Effector memory CD8-positive, alpha-beta T cell (primary cell): ENCODE results near the gene MIEF2.
"Not testable (repeated sequence)": the region's sequence is repeated elsewhere in the genome, so short reads cannot be mapped to it uniquely, and the experiment has no call there.

Experiments
- ATAC-seq: fragments of 150-1000 bp; cut with Tn5 transposase; replicated peaks from 2 replicates; pipeline ENCODE4 v1.10.0; 2021; ENCODE audit warnings: mild to moderate bottlenecking, moderate library complexity
- DNase-seq, 3 experiments: peaks; one replicate each; pipeline ENCODE4 v3.0.0; 2021
- H3K27ac Mint-ChIP-seq, 2 donors: one replicate each; pipeline ENCODE4 v1.8.0; 2022; ENCODE audit warnings: mild to moderate bottlenecking in 2 of 2, mixed read lengths in 2 of 2, moderate library complexity in 2 of 2
- H3K27me3 Mint-ChIP-seq, 2 donors: one replicate each; pipeline ENCODE4 v1.8.0; 2022; ENCODE audit warnings: mixed read lengths in 2 of 2
- H3K36me3 Mint-ChIP-seq: one replicate; pipeline ENCODE4 v1.8.0; 2022; ENCODE audit warnings: mild to moderate bottlenecking, moderate library complexity, mixed read lengths; ENCODE audit not compliant: insufficient read depth
- H3K4me1 Mint-ChIP-seq, 2 donors: one replicate each; pipeline ENCODE4 v1.8.0; 2022; ENCODE audit warnings: low read depth in 2 of 2, mixed read lengths in 2 of 2
- H3K4me3 Mint-ChIP-seq, 2 donors: one replicate each; pipeline ENCODE4 v1.8.0; 2022; ENCODE audit warnings: mild to moderate bottlenecking in 2 of 2, mixed read lengths in 2 of 2, moderate library complexity in 2 of 2
- H3K9me3 Mint-ChIP-seq, 2 donors: one replicate each; pipeline ENCODE4 v1.8.0; 2022; ENCODE audit warnings: mixed read lengths in 2 of 2

The MIEF2 gene

DNA sequence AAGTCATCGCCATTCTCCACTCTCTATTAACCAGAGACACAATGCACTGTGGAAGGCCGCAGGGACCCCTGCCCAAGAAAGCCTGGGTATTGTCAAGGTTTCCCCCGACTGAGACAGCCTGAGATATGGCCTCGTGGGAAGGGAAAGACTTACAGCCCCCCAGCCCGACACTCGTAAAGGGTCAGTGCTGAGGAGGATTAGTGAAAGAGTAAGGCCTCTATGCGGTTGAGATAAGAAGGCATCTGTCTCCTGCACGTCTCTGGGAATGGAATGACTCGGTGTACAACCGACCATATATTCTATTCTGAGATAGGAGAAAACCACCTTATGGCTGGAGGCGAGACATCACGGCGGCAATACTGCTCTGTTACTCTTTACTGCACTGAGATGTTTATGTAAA is 42.7 kb downstream of the MIEF2 start:
- not testable (repeated sequence) for H3K9me3 Mint-ChIP-seq, H3K27me3 Mint-ChIP-seq, ATAC-seq, DNase-seq, H3K4me1 Mint-ChIP-seq, H3K4me3 Mint-ChIP-seq
- peak overlapping the region in 1 of 2 donors; percentile 86 for H3K27ac Mint-ChIP-seq
- peaks cover 70% of the 10 kb centered on the region for H3K36me3 Mint-ChIP-seq

DNA sequence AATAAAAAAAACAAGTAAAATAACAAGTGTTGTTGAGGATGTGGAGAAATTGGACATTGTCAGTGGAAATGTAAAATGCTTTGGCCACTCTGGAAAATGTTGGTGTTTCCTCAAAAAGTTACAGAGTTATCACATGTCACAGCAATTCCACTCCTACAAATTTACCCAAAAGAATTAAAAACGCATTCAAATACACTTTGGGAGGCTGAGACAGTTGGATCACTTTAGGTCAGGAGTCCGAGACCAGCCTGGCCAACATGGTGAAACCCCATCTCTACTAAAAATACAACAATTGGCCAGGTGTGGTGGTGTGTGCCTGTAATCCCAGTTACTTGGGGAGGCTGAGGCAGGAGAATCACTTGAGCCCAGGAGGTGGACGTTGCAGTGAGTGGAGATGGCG is 48.7 kb downstream of the MIEF2 start:
- Mint-ChIP-seq H3K4me1 (peaks cover 15 to 27% of the 10 kb centered on the region in 2 donors), H3K27ac (no peak overlapping the region), H3K4me3 (no peak overlapping the region), H3K9me3 (no peaks in the 10 kb centered on the region), H3K27me3 (no peaks in the 10 kb centered on the region), H3K36me3 (peaks cover 44% of the 10 kb centered on the region)
- ATAC-seq (no peak), DNase-seq (no peak)

GRCh38 chr17:18314059-18314730 is 53.7 kb downstream of the MIEF2 start:
- H3K4me1 Mint-ChIP-seq: peaks cover 46 to 61% of the 10 kb centered on the region in 2 donors
- peak overlapping the region; percentile 95 for H3K27ac Mint-ChIP-seq
- peak overlapping the region; percentile 88 to 98 for H3K4me3 Mint-ChIP-seq
- peak; percentile 6 for ATAC-seq
- no peaks in the 10 kb centered on the region for H3K27me3 Mint-ChIP-seq
- no peaks in the 10 kb centered on the region for H3K9me3 Mint-ChIP-seq
- peaks cover 46% of the 10 kb centered on the region for H3K36me3 Mint-ChIP-seq
- DNase-seq: no peak

DNA sequence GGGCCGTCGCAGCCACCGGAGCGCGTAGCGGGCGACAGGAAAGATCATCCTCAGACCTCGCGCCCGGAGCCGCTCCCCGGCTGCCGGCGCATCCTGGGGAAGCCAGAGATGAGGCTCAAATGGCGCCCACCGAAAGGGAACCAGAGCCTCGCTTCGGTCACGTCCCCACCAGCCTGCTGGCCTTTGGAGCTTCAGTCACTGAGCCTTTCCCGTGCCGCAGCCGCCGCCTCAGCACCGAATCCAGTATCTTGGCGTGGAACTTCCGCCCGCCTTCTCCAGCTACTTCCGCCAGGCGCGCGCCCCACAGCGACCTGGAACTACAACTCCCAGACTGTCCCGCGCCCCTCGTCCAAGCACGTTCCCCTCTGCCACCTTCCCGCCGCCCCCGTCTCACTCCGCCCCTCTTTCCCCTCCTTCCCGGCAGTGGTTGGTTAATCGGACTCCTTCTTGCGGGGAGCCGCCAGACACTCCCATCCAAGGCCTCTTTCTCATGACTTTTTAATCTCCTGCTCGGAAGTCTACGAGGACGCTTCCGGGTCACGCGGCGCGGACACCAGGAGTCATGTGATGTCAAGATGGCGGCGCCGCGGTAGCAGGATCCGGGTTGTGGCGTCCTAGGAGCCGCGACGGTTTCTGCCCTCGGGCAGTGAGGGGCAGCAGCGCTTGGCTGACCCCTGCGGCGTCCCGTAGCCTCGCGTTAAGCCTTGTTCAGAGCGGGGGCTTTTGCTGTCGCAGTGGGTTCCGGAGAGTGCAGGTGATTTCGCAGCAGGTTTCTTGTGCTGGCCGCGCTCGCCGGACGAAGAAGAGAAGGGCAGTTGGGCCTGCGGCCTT is 54.5 kb downstream of the MIEF2 start, which contains the start of the genes SMCR8 and TOP3A:
TSS of gene SMCR8 (plus strand) at position 563 of the 831 bp plus-strand sequence. CDS start 497 bp downstream, outside the sequence.
TSS of gene TOP3A (minus strand) at position 264 of the 831 bp plus-strand sequence. CDS start at position 48, 216 bp downstream.
- DNase-seq (peak; percentile 93 to 96 (median 95)), ATAC-seq (peak; percentile 90)
- peak within 1 kb of the TSS; percentile 95 for H3K27ac Mint-ChIP-seq
- no peaks in the 10 kb centered on the region for H3K9me3 Mint-ChIP-seq
- no peaks in the 10 kb centered on the region for H3K27me3 Mint-ChIP-seq
- H3K4me3 Mint-ChIP-seq: peak within 1 kb of the TSS; percentile 88 to 98
- peaks cover 43% of the 10 kb centered on the region for H3K36me3 Mint-ChIP-seq
- peaks cover 52 to 68% of the 10 kb centered on the region in 2 donors for H3K4me1 Mint-ChIP-seq

GRCh38 chr17:18315562-18315922 is 55.1 kb downstream of the MIEF2 start:
- DNase-seq (no peak), ATAC-seq (peak; percentile 13)
- Mint-ChIP-seq H3K4me3 (peak overlapping the region; percentile 88 to 98), H3K36me3 (peaks cover 46% of the 10 kb centered on the region), H3K9me3 (no peaks in the 10 kb centered on the region), H3K27ac (peak overlapping the region; percentile 95), H3K4me1 (peaks cover 58 to 68% of the 10 kb centered on the region in 2 donors), H3K27me3 (no peaks in the 10 kb centered on the region)

DNA sequence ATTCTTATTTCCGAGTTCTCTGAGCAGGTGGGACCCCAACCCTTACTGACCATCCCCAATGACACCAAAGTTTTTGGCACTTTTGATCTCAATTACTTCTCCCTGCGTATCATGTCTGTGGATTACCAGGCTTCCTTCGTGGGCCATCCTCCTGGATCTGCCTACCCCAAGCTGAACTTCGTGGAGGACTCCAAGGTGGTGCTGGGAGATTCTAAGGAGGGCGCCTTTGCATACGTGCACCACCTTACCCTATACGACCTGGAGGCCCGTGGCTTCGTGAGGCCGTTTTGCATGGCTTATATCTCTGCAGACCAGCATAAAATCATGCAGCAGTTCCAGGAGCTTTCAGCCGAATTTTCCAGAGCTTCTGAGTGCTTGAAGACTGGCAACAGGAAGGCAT is 55.5 kb downstream of the MIEF2 start:
- Mint-ChIP-seq H3K27me3 (no peaks in the 10 kb centered on the region), H3K36me3 (peaks cover 48% of the 10 kb centered on the region)
- no peak for ATAC-seq

More for the DNA sequence above, 55.5 kb downstream of the MIEF2 start:
- H3K27ac Mint-ChIP-seq: peak overlapping the region; percentile 95
- H3K9me3 Mint-ChIP-seq: no peaks in the 10 kb centered on the region
- H3K4me3 Mint-ChIP-seq: peak overlapping the region; percentile 88 to 98
- no peak for DNase-seq
- H3K4me1 Mint-ChIP-seq: peaks cover 63 to 72% of the 10 kb centered on the region in 2 donors
